ENCODE measurements around the gene GMPPA. TPM values are rescaled to one million over a fixed set of nuclear protein-coding genes. Genes with fewer than 3 reads are reported as not detected.

Gene GMPPA
- total RNA-seq, 3 donors from 2014 or later = 15.7 to 33.4 (median 29.7) TPM

DNA sequence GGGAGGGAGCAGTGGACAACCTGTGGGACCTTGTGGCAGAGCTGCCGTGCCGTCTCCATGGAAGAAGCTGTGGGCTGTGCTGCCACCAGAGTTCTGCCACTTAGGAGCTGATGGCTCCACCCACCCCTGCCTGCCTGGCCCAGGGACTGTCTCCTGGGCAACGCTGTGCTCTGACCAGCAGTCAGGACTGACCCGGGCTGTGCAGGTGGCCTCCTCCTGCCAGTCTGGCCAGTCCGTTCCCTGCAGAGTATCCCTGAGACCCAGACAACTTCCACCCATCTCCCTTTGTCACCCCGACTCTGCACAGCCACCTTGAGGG is 28.3 kb downstream of the GMPPA start:
- TF ChIP-seq POLR2A (IDR thresholded peaks at IDR 0.05) = no peak
- TF ChIP-seq, protein P1, sequence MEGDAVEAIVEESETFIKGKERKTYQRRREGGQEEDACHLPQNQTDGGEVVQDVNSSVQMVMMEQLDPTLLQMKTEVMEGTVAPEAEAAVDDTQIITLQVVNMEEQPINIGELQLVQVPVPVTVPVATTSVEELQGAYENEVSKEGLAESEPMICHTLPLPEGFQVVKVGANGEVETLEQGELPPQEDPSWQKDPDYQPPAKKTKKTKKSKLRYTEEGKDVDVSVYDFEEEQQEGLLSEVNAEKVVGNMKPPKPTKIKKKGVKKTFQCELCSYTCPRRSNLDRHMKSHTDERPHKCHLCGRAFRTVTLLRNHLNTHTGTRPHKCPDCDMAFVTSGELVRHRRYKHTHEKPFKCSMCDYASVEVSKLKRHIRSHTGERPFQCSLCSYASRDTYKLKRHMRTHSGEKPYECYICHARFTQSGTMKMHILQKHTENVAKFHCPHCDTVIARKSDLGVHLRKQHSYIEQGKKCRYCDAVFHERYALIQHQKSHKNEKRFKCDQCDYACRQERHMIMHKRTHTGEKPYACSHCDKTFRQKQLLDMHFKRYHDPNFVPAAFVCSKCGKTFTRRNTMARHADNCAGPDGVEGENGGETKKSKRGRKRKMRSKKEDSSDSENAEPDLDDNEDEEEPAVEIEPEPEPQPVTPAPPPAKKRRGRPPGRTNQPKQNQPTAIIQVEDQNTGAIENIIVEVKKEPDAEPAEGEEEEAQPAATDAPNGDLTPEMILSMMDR (IDR thresholded peaks at IDR 0.05) = no peak
- no peak for TF ChIP-seq POLR2AphosphoS5 (IDR thresholded peaks at IDR 0.05)
- DNase-seq (ENCODE audit: low spot score in 2 of 2) = no peak
- intact Hi-C loops (cut with DNase I; ENCODE audit: low total_unique reads) = loop anchor here (10.0 kb wide), 2 partner anchors 52 to 122 kb away; no protein-coding TSS in a partner anchor
- no peaks in the 10 kb centered on the region for H3K36me3 ChIP-seq
- no peak overlapping the region for H3K27ac ChIP-seq
- H3K4me3 ChIP-seq = no peak overlapping the region
- H3K9me3 ChIP-seq = no peaks in the 10 kb centered on the region
- H3K4me1 ChIP-seq = peaks cover 0 to 6% of the 10 kb centered on the region in 2 donors
- peaks cover 2 to 66% of the 10 kb centered on the region in 2 donors for H3K27me3 ChIP-seq

DNA sequence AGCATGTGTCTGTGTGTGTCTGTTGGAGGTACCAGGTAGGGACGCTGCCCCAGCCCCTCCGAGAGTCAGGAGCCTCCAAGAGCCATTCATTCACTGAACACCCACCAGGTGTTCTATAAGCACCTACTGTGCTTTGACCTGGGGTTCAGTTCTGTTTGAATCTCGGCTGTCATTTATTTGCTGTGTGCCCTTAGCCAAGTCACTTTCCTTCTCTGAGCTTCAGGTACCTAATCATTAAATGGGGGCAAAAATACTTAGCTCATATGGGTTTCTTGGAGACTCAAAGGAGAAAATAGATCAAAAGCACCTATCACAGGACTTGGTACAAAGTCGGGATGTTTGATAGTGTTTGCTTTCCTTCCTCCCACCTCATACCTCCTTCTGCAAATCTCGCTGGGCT is 28.8 kb downstream of the GMPPA start:
- intact Hi-C loops (cut with DNase I; ENCODE audit: low total_unique reads) = loop anchor here (10.0 kb wide), 2 partner anchors 53 to 123 kb away; no protein-coding TSS in a partner anchor
- DNase-seq (ENCODE audit: low spot score in 2 of 2) = no peak
- H3K4me3 ChIP-seq = no peak overlapping the region

DNA sequence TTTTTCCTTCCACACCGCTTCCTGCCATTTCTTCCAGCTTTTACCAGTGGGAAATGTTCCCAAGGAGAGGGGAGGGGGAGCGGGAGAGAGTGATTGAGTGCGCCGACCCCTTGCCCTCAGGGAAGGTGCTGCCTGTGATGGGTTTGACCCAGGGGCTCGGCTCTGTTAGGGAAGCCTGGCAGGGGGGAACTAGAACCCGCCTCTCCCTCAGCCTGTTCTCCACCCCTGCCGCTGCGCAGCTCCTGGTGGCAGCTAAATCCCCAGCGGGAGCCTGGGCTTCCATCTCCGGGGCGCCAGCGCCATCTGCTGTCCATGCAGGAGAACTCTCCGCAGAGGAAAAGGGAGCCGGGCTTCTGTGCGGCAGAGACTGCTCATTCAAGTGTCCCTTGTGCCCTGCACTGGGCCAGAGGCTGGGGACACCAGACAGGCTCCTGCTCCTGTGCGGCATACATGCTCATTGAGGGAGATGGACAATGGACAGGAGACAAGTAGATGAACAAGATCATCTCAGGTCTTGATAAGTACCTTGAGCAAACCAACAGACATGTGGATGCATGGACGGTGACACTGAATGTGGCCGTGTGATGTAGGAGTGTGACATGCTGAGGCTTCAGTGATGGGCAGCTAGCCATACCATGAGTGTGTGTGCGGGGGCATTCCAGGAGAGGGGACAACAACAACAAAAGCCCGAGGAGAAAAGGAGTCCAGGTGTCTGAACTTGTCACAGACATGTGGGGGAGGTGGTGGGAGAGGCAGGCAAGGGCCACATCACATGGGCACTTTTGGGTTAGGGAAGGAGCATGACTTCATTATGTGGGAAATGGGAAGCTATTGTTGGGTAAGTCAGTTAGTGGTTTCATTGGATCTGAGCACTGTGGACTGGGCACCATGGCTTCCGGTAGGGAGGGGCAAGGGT is 31.6 kb downstream of the GMPPA start:
- H3K36me3 ChIP-seq = no peaks in the 10 kb centered on the region
- DNase-seq (ENCODE audit: low spot score in 2 of 2) = peak; percentile 62 to 86
- H3K27me3 ChIP-seq = peaks cover 0 to 38% of the 10 kb centered on the region in 2 donors
- no peaks in the 10 kb centered on the region for H3K9me3 ChIP-seq
- H3K4me3 ChIP-seq = peak overlapping the region in 2 of 3 donors; percentile 15 to 46
- no peak overlapping the region for H3K27ac ChIP-seq
- TF ChIP-seq, protein P1 (IDR thresholded peaks at IDR 0.05) = peak; percentile 84 to 99 (median 98)
- no peak for TF ChIP-seq POLR2A (IDR thresholded peaks at IDR 0.05)
- TF ChIP-seq POLR2AphosphoS5 (IDR thresholded peaks at IDR 0.05) = peak in 1 of 3 donors; percentile 36
- no peaks in the 10 kb centered on the region for H3K4me1 ChIP-seq
- intact Hi-C loops (cut with DNase I; ENCODE audit: low total_unique reads) = no loop called here

More for the DNA sequence above, 28.8 kb downstream of the GMPPA start:
- H3K9me3 ChIP-seq = no peaks in the 10 kb centered on the region
- TF ChIP-seq, protein P1 (IDR thresholded peaks at IDR 0.05) = no peak
- no peak for TF ChIP-seq POLR2A (IDR thresholded peaks at IDR 0.05)
- TF ChIP-seq POLR2AphosphoS5 (IDR thresholded peaks at IDR 0.05) = no peak
- H3K27me3 ChIP-seq = peaks cover under 1 to 63% of the 10 kb centered on the region in 2 donors
- no peaks in the 10 kb centered on the region for H3K36me3 ChIP-seq
- peaks cover 0 to 2% of the 10 kb centered on the region in 2 donors for H3K4me1 ChIP-seq
- no peak overlapping the region for H3K27ac ChIP-seq

DNA sequence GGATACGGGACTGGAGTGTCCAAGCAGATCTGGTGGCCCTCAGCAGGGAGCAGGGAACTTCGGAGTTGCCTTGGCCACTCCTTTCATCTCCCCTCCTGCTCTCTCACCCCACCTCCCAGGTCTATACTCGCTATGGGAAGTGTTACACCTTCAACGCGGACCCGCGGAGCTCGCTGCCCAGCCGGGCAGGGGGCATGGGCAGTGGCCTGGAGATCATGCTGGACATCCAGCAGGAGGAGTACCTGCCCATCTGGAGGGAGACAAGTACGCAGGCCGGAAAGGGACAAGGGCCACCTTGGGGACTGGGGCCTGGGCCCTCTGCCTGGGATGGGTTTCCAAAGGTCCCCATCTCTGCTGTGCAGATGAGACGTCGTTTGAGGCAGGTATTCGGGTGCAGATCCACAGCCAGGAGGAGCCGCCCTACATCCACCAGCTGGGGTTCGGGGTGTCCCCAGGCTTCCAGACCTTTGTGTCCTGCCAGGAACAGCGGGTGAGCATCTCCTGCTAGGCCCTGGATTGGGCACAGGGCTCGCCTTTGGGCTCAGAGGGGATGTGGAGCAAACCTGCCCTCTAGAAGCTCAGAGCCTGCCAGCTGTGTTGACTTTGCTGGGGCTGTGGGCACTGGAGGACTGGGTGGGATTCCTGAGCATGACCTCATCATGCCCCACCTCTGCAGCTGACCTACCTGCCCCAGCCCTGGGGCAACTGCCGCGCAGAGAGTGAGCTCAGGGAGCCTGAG is 33.1 kb downstream of the GMPPA start:
- Histone ChIP-seq H3K9me3 (no peaks in the 10 kb centered on the region), H3K4me3 (no peak overlapping the region), H3K27ac (no peak overlapping the region), H3K36me3 (no peaks in the 10 kb centered on the region), H3K27me3 (peaks cover 0 to 32% of the 10 kb centered on the region in 2 donors), H3K4me1 (no peaks in the 10 kb centered on the region)
- intact Hi-C loops (cut with DNase I; ENCODE audit: low total_unique reads) = no loop called here
- DNase-seq (ENCODE audit: low spot score in 2 of 2) = no peak
- TF ChIP-seq, protein P1 (IDR thresholded peaks at IDR 0.05) = no peak
- no peak for TF ChIP-seq POLR2A (IDR thresholded peaks at IDR 0.05)
- no peak for TF ChIP-seq POLR2AphosphoS5 (IDR thresholded peaks at IDR 0.05)

DNA sequence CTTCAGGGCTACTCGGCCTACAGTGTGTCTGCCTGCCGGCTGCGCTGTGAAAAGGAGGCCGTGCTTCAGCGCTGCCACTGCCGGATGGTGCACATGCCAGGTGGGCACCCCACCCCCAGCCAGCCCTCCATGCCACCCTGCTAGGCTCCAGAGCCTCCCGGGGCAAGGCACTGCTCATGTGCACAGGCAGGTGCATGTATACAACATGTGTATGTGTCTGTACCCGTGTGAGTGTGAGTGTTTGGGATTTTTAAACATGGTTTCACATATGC is 33.6 kb downstream of the GMPPA start:
- H3K27me3 ChIP-seq = peaks cover 0 to 27% of the 10 kb centered on the region in 2 donors

More for the DNA sequence above, 33.6 kb downstream of the GMPPA start:
- Histone ChIP-seq H3K27ac (no peak overlapping the region), H3K9me3 (no peaks in the 10 kb centered on the region), H3K4me1 (no peaks in the 10 kb centered on the region), H3K4me3 (no peak overlapping the region), H3K36me3 (no peaks in the 10 kb centered on the region)
- no peak for DNase-seq (ENCODE audit: low spot score in 2 of 2)
- TF ChIP-seq POLR2AphosphoS5 (IDR thresholded peaks at IDR 0.05) (no peak), POLR2A (IDR thresholded peaks at IDR 0.05) (no peak)
- TF ChIP-seq, protein P1 (IDR thresholded peaks at IDR 0.05) = no peak
- intact Hi-C loops (cut with DNase I; ENCODE audit: low total_unique reads) = no loop called here
